HG02759 (cell line): ENCODE results near the gene MACC1.

ENCODE experiments used
- ATAC-seq: cut with Tn5 transposase; IDR thresholded peaks from one replicate; pipeline ENCODE4 v1.9.1; 2021; ENCODE audit warnings: mild to moderate bottlenecking, moderate library complexity; ENCODE audit not compliant: unreplicated experiment

Gene MACC1, protein sequence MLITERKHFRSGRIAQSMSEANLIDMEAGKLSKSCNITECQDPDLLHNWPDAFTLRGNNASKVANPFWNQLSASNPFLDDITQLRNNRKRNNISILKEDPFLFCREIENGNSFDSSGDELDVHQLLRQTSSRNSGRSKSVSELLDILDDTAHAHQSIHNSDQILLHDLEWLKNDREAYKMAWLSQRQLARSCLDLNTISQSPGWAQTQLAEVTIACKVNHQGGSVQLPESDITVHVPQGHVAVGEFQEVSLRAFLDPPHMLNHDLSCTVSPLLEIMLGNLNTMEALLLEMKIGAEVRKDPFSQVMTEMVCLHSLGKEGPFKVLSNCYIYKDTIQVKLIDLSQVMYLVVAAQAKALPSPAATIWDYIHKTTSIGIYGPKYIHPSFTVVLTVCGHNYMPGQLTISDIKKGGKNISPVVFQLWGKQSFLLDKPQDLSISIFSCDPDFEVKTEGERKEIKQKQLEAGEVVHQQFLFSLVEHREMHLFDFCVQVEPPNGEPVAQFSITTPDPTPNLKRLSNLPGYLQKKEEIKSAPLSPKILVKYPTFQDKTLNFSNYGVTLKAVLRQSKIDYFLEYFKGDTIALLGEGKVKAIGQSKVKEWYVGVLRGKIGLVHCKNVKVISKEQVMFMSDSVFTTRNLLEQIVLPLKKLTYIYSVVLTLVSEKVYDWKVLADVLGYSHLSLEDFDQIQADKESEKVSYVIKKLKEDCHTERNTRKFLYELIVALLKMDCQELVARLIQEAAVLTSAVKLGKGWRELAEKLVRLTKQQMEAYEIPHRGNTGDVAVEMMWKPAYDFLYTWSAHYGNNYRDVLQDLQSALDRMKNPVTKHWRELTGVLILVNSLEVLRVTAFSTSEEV

DNA sequence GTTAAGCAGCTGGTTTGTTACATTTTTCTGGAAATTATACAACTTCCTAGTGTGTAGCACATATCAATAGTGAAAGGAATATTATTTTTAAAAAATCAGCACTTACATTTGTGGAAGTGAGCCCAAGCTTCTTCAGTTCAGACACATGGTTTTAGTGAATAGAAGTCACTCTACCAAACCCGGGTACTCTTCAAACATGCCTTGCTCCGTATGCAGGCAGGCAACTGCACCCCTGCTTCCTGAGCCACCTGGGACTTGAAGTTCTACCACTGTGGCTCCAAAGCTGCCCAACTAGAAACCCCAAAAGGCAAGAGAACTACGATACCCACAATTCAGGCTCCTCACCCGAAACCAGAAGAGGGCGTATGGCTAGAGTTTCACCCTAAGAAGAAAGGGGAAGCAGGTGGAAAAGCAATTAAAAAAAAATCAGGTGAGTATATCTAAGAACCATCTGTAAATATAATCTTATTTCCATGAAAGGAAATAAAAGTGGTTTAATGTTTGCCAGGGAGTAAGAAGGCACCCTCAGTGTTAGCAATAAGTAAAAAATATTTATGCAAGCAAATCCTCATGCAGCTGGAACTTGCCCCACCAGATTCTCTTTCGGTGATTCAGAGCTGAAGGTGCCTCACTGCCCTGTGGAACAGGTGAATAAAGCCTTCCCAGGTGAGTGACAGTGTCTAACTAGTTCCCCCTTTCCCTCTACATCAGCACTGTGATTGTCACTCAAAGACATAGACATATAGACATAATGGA lies at the start of gene MACC1:
Gene MACC1 (minus strand): TSS at position 192 of the 756 bp plus-strand sequence. CDS start 55,522 bp downstream, outside the sequence.
- ATAC-seq = peak; percentile 55

DNA sequence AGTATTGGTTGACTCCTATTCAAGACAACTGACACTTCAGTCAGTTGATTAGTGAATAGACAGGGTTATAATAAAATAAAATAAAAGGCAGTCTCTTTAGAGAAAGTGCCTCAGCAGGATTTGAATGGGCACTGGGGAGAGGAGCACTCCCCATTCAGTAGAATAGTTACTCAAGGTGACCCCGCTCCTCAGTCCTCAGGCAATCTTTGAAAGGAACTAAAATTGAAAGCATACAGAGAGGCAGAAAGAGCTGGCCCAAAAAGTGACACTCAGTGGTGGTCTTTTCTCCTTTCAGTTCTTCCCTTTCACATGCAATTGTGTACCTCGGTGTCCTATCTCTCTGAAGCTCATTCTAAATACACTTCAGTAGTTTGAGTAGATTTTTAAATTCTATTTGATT lies 47.4 kb upstream of the MACC1 start:
- no peak for ATAC-seq

- no peak for ATAC-seq
Measured at GRCh38 chr7:20260223-20260622, 43.0 kb upstream of the MACC1 start.

GRCh38 chr7:20257212-20257611 lies 40.0 kb upstream of the MACC1 start:
- no peak for ATAC-seq

DNA sequence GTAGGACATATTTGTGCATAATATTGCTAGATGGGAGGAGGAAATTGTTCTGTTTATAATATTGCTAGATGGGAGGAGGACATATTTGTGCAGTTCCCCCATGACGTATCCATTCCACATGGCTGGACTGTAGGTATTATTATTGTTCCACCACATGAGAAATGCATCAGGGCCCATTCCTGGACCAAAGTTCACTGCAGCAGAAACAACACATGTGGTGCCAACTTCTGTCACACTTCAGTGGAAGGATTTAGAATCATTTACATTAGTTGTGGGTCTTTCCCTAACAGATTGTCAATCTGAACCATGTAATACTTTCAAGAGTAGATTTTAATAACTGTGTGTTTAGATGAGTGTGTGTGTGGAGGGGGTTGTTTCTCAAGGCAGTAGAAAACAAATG lies 32.7 kb upstream of the MACC1 start:
- ATAC-seq = no peak

- no peak for ATAC-seq
Measured at GRCh38 chr7:20249376-20249775, 32.2 kb upstream of the MACC1 start.

DNA sequence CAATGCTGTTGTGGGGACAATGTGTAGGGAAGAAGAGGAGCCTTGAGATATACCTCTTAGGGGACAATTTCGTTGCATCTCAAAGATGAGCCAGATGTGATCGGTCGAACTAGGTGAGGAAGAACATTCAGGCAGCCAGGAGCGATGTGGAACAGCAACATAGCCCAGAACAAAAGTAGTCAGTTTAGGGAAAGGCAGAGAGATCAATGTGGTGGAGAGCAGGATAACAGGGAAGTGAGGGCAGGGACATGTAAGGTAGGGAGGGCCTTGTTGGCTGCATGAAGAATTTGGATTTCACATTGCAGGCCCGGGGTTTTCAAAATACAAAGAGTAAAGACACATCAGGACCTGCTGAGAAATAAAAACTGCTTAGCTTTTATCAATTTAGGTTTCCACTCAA lies 29.1 kb upstream of the MACC1 start:
- ATAC-seq = no peak

DNA sequence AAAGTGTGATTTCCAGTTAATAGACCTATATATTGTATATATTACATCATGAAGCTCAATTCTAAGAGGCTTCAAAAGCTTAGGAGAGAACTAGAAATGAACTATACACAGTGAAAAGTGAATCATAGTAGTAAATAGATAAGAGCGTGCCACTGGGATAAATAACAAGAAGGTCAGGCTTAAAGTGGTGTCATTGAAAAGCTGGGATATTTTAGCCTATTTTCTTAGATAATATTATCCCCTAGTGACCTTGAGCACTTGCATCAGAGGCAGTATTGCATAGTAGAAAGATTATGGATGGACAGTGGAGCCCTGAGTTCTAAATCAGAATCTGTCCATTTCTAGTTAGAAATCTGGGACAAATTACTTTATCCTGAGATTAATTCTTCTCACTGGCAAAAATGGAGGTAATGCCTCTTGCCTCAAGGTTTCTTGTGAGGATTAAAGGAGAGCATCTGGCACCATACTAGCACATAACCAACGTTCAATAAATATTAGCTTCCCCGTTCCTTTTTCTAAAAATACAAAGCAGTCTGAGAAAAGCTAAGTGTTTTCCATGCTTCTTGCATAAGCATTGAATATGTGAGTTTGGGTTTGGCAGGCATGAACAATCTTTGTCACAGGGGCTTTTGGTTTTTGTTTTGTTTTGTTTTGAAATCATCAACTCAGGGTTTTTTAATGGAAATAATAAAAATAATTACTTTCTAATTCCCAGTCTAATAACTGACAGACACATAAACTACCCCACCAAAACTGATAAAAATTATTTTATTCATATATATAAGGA lies 27.3 kb upstream of the MACC1 start:
- no peak for ATAC-seq

DNA sequence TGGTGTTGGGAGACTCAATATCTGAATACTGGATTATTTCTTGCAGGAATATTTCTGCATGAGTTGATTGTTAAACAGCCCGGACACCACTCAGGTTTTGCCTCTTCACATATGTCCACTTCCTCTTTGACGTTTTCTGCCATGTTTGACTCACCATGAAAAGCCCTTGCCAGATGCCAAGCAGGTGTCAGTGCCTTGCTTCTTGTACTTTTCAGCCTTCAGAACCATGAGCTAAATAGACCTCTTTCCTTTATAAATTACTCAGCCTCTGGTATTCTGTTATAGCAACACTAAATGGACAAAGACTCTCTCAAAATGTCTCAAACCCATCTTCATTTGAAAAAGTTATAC lies 24.7 kb upstream of the MACC1 start:
- ATAC-seq = peak; percentile 38

GRCh38 chr7:20241194-20241910 lies 24.2 kb upstream of the MACC1 start:
- no peak for ATAC-seq

- peak; percentile 57 for ATAC-seq
Measured at GRCh38 chr7:20240080-20240926, 23.1 kb upstream of the MACC1 start.

GRCh38 chr7:20238754-20239324 lies 21.7 kb upstream of the MACC1 start:
- ATAC-seq = peak; percentile 81

- ATAC-seq = no peak
Measured at GRCh38 chr7:20238194-20238753, 21.1 kb upstream of the MACC1 start.

- no peak for ATAC-seq
Measured at GRCh38 chr7:20237464-20238193, 20.4 kb upstream of the MACC1 start.

DNA sequence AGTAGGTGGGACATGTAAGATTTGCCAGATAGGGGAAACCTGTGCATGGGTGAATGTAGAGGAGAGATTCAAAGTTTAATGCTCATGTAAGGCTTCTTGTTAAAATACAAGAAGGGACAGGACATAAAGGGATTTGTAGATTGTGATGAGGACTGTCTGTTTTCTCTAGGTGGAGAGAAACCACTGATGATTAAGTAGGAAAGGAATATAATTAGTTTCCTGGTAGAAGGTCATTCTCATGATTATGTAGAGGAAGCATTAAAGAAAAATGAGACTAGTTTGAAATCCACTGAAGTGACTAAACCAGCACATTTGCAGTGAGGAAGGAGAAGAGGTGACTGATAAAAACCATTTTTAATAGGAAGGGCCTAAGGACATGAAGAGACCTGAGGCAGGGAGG lies 19.6 kb upstream of the MACC1 start:
- no peak for ATAC-seq

GRCh38 chr7:20236043-20236442 lies 18.9 kb upstream of the MACC1 start:
- ATAC-seq = no peak

- ATAC-seq = no peak
Measured at GRCh38 chr7:20235288-20235687, 18.1 kb upstream of the MACC1 start.

- ATAC-seq = peak; percentile 45
Measured at GRCh38 chr7:20233362-20233761, 16.2 kb upstream of the MACC1 start.
